Stimulated activated CD4-positive, alpha-beta T cell treated with anti-CD3 and anti-CD28 coated beads, Interleukin-1b, Interleukin-23, amount 100 ng/mL, for 48 hours (primary cell): Measurements from ENCODE around the gene TMEM163.
"Not testable (repeated sequence)": the region's sequence is repeated elsewhere in the genome, so short reads cannot be mapped to it uniquely, and the experiment has no call there.

Experiments used
- DNase-seq: peaks from one replicate; pipeline ENCODE4 v3.0.0-alpha.2; 2020

Gene TMEM163

GRCh38 chr2:134602666-134603065, 116.1 kb downstream of the TMEM163 start:
- no peak for DNase-seq

DNA sequence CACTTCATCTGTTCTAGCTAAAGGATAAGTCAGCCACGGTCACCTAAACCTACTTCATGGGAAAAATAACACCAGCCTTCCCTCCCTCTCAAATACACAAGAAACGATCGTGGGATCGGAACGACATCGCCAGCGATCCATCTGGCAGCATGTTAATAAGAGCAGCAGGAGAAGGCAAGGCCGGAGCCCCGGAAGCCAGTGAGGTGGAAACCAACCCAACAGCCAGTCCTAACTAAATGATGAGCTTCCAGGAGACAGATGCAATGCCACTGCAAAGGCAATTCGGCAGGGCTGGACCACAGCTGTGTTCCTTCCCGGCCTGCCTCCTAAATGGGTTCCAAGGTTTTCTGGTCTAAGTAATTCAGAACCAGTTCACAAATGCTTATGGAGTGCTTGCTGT, 117.5 kb downstream of the TMEM163 start:
- DNase-seq: no peak

DNA sequence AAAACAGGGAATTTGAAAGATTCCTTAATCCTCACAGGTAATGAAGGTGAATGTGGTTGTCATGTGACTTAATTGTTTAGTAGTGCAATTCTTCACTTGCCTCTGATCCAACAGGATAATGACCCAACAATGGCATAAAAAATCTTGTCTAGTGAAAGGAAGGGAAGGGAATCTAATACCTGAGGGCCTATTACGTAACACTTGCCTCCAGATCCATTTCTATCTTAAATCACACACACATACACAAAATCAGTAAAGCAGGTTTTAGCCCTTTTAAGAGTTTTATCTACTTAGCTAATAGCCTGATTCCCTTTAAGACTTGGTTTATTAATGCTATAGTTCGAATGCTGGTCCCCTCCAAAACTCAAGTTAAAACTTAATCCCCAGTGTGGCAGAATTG, 118.6 kb downstream of the TMEM163 start:
- no peak for DNase-seq

DNA sequence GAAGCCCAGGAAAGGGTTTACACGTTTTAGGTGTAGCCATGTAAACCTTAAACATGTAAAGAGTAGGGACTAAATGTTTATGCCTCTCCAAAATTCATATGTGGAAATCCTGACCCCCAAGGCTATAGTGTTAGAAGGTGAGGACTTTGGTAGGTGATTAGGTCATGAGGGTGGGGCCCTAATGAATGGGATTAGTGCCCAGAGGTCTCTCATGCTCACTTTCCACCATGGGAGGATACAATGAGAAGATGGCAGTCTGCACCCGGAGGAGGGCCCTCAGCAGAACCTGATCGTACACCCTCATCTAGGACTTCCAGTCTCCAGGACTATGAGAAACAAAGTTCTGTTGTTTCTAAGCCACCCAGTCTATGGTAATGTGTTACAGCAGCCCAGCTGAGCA, 119.6 kb downstream of the TMEM163 start:
- DNase-seq: no peak

GRCh38 chr2:134594399-134594798, 124.4 kb downstream of the TMEM163 start:
- no peak for DNase-seq

DNA sequence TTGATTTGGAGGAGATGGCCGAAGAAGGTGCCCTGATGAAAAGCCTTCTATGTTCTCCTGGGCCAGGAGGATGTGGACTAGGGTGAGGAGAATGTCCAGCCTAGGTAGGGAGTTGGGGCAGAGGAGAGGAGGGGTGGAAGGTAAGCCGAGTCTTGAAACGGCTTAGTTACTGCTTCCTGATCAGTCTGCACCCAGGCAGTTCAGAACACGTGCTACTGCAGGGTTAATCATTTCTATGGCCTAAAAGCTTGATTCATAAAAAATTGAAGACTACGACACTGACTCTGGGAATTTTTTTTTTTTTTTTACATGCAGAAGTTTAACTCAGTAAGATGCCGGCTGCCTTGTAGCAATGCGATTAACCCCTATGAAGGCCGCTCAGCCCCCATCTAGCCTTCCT, 125.3 kb downstream of the TMEM163 start:
- DNase-seq: no peak

GRCh38 chr2:134592377-134592776, 126.4 kb downstream of the TMEM163 start:
- no peak for DNase-seq

DNA sequence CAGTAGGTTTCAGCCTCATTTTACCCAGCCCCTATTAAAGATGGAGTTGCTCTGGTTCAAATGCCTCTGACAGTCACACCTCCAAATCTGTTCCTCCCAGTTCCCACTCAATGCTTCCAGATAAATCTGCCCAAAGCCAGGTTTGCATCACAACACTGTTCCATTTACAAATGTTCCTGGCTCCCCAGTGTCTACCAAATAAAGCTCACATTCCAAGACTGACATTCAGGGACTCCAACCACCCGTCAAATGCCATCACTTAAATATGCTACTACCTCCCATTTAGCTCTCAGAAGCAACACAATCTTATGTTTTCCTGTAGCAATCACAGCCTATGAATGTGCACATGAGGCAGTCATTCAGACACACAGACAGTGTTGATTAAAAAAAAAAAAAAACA, 127.3 kb downstream of the TMEM163 start:
- no peak for DNase-seq

DNA sequence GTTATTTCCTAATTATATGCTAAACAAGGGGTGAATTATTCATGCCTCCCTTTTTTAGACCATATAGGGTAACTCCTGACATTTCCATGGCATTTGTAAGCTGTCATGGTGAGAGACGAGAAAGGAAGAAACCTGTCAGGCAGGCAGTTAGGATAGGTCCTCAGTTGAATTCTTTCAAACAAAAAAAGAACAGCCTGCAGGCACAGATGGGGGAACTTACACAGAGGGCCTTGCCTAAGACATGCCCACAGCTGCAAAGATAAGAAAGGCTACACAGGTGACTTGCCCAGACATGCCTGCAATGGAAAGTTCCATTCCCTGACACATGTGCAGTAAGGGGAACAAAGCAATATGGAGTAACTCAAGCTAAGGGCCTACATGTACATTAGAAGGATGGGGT, 128.1 kb downstream of the TMEM163 start:
- no peak for DNase-seq

DNA sequence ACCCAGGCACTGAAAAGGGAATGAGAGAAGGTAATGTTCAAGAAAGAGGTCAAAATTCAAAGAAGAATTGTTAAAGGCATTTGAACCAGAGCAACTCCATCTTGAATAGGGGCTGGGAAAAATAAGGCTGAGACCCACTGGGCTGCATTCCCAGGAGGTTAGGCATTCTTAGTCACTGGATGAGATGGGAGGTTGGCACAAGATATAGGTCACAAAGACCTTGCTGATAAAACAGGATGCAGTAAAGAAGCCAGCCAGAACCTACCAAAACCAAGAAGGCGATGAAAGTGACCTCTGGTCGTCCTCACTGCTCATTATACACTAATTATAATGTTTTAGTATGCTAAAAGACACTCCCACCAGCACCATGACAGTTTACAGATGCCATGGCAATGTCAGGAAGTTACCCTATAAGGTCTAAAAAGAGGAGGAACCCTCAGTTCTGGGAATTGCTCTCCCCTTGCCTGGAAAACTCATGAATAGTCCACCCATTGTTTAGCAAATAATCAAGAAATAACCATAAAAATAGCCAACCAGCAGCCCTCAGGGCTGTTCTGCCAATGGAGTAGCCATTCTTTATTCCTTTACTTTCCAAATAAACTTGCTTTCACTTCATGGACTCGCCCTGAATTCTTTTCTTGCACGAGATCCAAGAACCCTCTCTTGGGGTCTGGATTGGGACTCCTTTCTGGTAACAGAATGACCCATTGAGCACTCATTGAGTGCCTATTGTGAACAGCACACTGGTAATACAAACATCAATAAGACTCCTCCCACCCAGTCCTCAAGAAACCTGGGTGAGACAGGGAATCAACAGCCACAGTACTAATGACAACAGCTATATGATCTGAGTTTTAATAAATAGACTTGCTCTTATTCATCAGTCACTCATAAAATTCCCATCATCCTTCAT, 129.4 kb downstream of the TMEM163 start:
- DNase-seq: not testable (repeated sequence)

DNA sequence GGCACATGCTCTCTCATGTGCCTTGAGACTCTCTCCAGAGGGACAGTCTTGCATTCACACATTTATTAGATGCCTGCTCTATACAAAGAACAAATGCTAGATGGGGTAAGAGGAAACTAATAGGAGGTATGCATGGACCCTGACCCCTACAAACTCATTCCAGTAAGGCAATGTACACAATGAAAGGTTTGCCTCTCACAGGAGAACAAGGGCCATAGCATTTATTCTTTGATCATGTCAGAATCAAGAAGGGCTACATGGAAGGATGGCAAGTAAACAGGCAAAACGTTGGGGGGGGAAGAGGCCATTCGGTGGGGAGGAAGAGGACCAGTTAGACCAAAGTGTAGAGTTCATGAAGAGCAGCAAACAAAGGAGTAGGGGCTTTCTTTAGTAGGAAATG, 130.2 kb downstream of the TMEM163 start:
- DNase-seq: no peak

GRCh38 chr2:134586326-134586965, 132.4 kb downstream of the TMEM163 start:
- no peak for DNase-seq

DNA sequence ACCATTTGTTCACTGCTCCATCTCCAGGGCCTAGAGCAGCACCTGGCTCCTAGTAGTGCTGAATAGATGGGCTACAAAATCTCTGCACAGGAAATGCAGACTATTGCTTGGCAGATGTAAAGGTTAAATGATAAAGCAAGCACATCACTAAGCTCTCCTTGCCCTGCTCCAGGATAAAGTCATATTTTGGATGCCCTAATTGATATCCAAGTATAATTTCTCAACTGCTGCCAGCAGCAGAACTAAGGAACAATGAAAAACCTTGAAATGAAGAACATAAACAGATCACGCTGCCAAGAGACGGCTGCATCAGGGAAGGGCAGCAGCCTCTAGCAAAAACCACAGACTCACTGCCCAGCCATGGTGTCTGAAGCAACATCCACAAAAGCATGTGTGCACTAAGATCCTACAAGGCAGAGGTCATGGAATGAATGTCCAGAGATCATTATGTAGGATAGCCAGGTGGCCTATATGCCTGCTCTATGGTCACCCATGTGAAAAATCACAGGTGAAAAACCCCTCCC, 134.7 kb downstream of the TMEM163 start:
- DNase-seq: no peak

DNA sequence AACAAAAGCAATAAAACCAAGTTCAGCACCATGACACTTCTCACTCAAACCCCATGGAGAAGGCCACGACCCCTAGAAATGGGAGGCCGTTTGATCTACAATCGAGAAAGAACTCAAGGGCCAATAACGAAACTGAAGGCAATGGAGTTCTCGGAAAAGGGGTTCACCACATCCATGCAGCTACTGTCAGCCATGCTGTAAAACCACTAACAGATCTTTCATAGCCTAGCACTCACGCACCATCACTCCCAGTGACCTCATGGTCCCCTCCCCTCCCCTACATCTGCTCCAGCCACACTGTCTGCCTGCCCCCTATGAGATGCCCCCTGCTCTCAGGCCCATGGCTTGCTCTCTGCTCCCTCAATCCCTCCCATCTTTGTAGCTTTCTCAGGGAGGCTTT, 135.3 kb downstream of the TMEM163 start:
- DNase-seq: no peak

DNA sequence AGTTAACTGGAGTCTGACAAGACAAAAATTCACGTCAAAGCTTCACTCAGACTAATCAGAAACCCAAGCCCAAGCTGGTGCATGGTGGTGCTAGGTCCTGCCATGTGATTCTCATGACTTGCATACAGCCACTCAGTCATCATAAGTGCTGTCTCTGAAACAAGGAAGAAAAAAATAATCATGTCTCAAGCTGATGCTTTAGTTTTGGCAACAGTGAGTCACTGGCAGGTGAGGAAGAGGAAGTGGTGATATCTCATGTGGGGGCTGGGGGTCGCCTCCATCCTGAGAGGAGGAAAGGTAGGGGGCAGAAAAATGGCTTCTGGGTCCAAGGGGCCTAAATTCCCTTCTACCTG, 136.3 kb downstream of the TMEM163 start:
- DNase-seq: no peak

GRCh38 chr2:134581877-134582546, 136.8 kb downstream of the TMEM163 start:
- no peak for DNase-seq

- no peak for DNase-seq
Observed at GRCh38 chr2:134578316-134578715, 140.5 kb downstream of the TMEM163 start.

DNA sequence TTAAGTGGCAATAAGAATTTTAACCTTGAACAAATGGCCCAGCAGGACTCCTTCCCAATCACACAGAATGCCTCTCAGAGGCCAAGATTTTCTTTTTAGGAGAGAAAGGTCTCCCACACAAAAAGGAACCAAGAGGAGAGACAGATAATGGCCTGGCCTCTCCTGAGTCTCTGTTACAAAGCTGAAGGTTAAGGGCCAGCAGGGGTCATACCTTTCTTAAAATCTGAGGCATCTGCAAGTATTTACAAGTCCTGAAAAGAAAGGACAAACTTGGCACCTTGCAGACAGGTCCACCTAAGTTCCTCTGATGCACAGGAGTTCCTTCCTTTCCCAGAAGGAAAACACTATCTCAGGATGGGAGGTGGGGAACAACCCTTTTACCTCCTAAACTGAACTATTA, 142.3 kb downstream of the TMEM163 start:
- no peak for DNase-seq

GRCh38 chr2:134575888-134576287, 142.9 kb downstream of the TMEM163 start:
- DNase-seq: no peak

DNA sequence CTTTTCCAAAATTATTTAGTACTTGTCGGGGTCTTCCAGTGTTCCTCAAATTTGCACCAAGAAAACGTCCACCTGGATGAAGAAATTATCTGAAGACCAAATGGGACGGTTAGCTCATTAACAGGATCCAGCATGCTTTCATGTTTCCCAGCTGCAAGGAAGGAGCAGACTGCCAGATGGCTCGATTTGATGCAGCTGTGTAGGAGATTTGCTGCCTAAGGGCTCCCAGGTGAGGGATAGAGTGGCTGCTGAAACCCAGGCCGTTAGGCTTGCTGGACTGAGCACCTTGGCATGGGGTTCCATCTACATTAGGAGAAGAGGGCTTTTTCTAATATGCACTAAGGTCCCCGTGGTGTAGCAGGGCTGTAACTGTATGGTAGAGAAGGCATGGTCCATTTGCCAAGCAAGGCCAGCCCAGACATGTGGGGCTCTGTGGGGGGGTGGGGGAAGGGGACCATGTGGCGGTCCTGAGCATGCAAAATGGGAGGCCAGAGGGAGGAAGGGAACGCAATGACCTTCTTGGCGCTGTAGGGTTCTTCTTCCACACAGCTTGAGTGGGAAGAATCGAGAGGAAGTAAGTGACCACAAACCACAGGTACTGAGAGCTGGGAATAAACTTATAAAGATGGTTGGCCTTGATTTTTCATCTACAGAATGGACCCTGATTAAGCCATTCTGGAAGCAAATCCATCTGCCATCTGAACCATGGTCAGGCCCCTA, 144.0 kb downstream of the TMEM163 start:
- no peak for DNase-seq

- no peak for DNase-seq
Observed at GRCh38 chr2:134573724-134574123, 145.1 kb downstream of the TMEM163 start.

GRCh38 chr2:134573085-134573370, 145.8 kb downstream of the TMEM163 start:
- DNase-seq: no peak
